Dedifferentiated amniotic fluid mesenchymal stem cell (primary cell): ENCODE data around the gene WFDC1.

Experiments used
- DNase-seq: peaks from one replicate; pipeline ENCODE4 v3.0.0-alpha.2; 2016; ENCODE audit errors: extremely low spot score

The WFDC1 gene

GRCh38 chr16:84302111-84302954 lies 7.7 kb downstream of the WFDC1 start:
- DNase-seq = no peak

- peak; percentile 27 for DNase-seq
These were observed 8.3 kb downstream of the WFDC1 start for GRCh38 chr16:84303023-84303422.

- DNase-seq = no peak
These were observed 8.8 kb downstream of the WFDC1 start for GRCh38 chr16:84303516-84303915.

GRCh38 chr16:84306564-84306963 lies 11.9 kb downstream of the WFDC1 start:
- no peak for DNase-seq

- DNase-seq = no peak
These were observed 12.7 kb downstream of the WFDC1 start for GRCh38 chr16:84307209-84307954.

GRCh38 chr16:84308120-84308519 lies 13.4 kb downstream of the WFDC1 start:
- no peak for DNase-seq

GRCh38 chr16:84310642-84311041 lies 16.0 kb downstream of the WFDC1 start:
- no peak for DNase-seq

- no peak for DNase-seq
These were observed 18.2 kb downstream of the WFDC1 start for GRCh38 chr16:84312783-84313382.

GRCh38 chr16:84313921-84314320 lies 19.2 kb downstream of the WFDC1 start:
- DNase-seq = no peak

- DNase-seq = no peak
These were observed 19.7 kb downstream of the WFDC1 start for GRCh38 chr16:84314373-84314772.

GRCh38 chr16:84314814-84315213 lies 20.1 kb downstream of the WFDC1 start:
- DNase-seq = no peak

- no peak for DNase-seq
These were observed 20.7 kb downstream of the WFDC1 start for GRCh38 chr16:84315422-84315821.

GRCh38 chr16:84318091-84318975 lies 23.7 kb downstream of the WFDC1 start:
- DNase-seq = no peak

- no peak for DNase-seq
These were observed 24.6 kb downstream of the WFDC1 start for GRCh38 chr16:84319146-84319760.

GRCh38 chr16:84320511-84320910 lies 25.8 kb downstream of the WFDC1 start:
- DNase-seq = no peak

- DNase-seq = no peak
These were observed 27.3 kb downstream of the WFDC1 start for GRCh38 chr16:84321932-84322331.

- DNase-seq = no peak
These were observed 28.1 kb downstream of the WFDC1 start for GRCh38 chr16:84322749-84323148.

- DNase-seq = no peak
These were observed 28.9 kb downstream of the WFDC1 start for GRCh38 chr16:84323606-84324005.

GRCh38 chr16:84324434-84325262 lies 30.0 kb downstream of the WFDC1 start:
- DNase-seq = no peak

- no peak for DNase-seq
These were observed 31.9 kb downstream of the WFDC1 start for GRCh38 chr16:84326545-84326944.
